GM12891 (cell line): ENCODE results near the gene GMFB.

Experiments used
- POLR2A ChIP-seq: IDR thresholded peaks from 2 replicates; pipeline ENCODE4 v1.6.1; 2011; ENCODE audit warnings: low read depth, low read length, control low read depth
- POLR2AphosphoS5 ChIP-seq: IDR thresholded peaks from 2 replicates; pipeline ENCODE4 v1.6.1; 2011; ENCODE audit warnings: low read depth, low read length, control low read depth
- SPI1 ChIP-seq: IDR thresholded peaks from 2 replicates; pipeline ENCODE4 v1.6.1; 2011; ENCODE audit warnings: low read depth, low read length, control low read depth
- TAF1 ChIP-seq: IDR thresholded peaks from 2 replicates; pipeline ENCODE4 v1.6.1; 2011; ENCODE audit warnings: low read depth, low read length, control low read depth

DNA sequence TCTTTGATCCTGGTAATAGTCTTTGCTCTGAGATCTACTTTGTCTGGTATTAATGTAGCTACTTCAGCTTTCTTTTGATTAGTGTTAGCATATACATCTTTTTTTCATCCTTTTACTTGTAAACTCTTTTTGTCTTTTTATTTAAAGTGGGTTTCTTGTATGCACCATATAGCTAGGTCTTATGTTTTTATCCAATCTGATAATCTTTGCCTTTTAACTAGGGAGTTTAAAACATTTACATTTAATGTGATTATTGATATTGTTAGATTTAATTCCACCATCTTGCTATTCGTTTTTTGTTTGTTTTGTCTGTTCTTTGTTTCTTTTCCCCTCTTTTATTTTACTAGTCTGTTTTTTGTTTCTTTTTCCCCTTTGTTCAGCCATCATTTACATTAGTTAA, 26.9 kb upstream of the GMFB start:
- TF ChIP-seq TAF1, result no peak
- TF ChIP-seq POLR2A, result no peak
- TF ChIP-seq POLR2AphosphoS5, result no peak
- no peak for TF ChIP-seq SPI1
